ENCODE data around the gene MIDN. TPM values are rescaled to one million over a fixed set of nuclear protein-coding genes. Genes with fewer than 3 reads are reported as not detected.

MIDN gene
- total RNA-seq, 1 experiment from 2014 or later: 125 TPM

- H3K36me3 ChIP-seq (ENCODE audit: control insufficient read depth, insufficient read depth, low read length): peaks cover 4% of the 10 kb centered on the region
- H3K27ac Mint-ChIP-seq (ENCODE audit: unreplicated experiment): no peak overlapping the region
- H3K36me3 Mint-ChIP-seq (ENCODE audit: insufficient read depth, unreplicated experiment): peaks cover 55% of the 10 kb centered on the region
- intact Hi-C loops (cut with micrococcal nuclease; ENCODE audit: unreplicated experiment): no loop called here
- no peak for TF ChIP-seq CTCF (IDR thresholded peaks at IDR 0.05; ENCODE audit: insufficient read depth in 1 of 2, low read depth in 1 of 2, low read length in 1 of 2, severe bottlenecking in 1 of 2, unreplicated experiment in 1 of 2)
- H3K27me3 Mint-ChIP-seq (ENCODE audit: insufficient read depth, unreplicated experiment): no peaks in the 10 kb centered on the region
- DNase-seq: no peak
- peak overlapping the region; percentile 88 for H3K4me3 ChIP-seq (ENCODE audit: low read depth, low read length)
- ChIA-PET POLR2A (interaction anchor here (1.5 kb wide), 1 partner anchor 19 kb away, joined by 10 read pairs; no protein-coding TSS in a partner anchor), CTCF (no interaction called here)
- H3K4me1 ChIP-seq: peaks cover 31% of the 10 kb centered on the region
- no peaks in the 10 kb centered on the region for H3K9me3 ChIP-seq
- no TSS peak for BruUV-seq (replicated peaks)
- no peaks in the 10 kb centered on the region for H3K9me3 Mint-ChIP-seq (ENCODE audit: unreplicated experiment)
- H3K27me3 ChIP-seq (replicated peaks; ENCODE audit: control insufficient read depth, insufficient read depth, low read length): no peaks in the 10 kb centered on the region
- no peak overlapping the region for H3K4me3 Mint-ChIP-seq (ENCODE audit: unreplicated experiment)
- no peaks in the 10 kb centered on the region for H3K4me1 Mint-ChIP-seq (ENCODE audit: low read depth, unreplicated experiment)
Measured at GRCh38 chr19:1247748-1248138, 640 bp upstream of the MIDN start.

- H3K27me3 ChIP-seq (replicated peaks; ENCODE audit: control insufficient read depth, insufficient read depth, low read length): no peaks in the 10 kb centered on the region
- Mint-ChIP-seq H3K4me1 (ENCODE audit: low read depth, unreplicated experiment) (peaks cover 6% of the 10 kb centered on the region), H3K4me3 (ENCODE audit: unreplicated experiment) (peak overlapping the region; percentile 96), H3K27me3 (ENCODE audit: insufficient read depth, unreplicated experiment) (no peaks in the 10 kb centered on the region), H3K27ac (ENCODE audit: unreplicated experiment) (peak overlapping the region; percentile 75), H3K36me3 (ENCODE audit: insufficient read depth, unreplicated experiment) (peaks cover 66% of the 10 kb centered on the region), H3K9me3 (ENCODE audit: unreplicated experiment) (no peaks in the 10 kb centered on the region)
- intact Hi-C loops (cut with micrococcal nuclease; ENCODE audit: unreplicated experiment): loop anchor here (1.0 kb wide), 1 partner anchor 20 kb away; the partner anchor contains the start of gene CIRBP
- H3K4me1 ChIP-seq: peaks cover 35% of the 10 kb centered on the region
- peaks cover 4% of the 10 kb centered on the region for H3K36me3 ChIP-seq (ENCODE audit: control insufficient read depth, insufficient read depth, low read length)
- peak; percentile 40 to 87 for TF ChIP-seq CTCF (IDR thresholded peaks at IDR 0.05; ENCODE audit: insufficient read depth in 1 of 2, low read depth in 1 of 2, low read length in 1 of 2, severe bottlenecking in 1 of 2, unreplicated experiment in 1 of 2)
- no peaks in the 10 kb centered on the region for H3K9me3 ChIP-seq
- TSS peak; percentile 45 for BruUV-seq (replicated peaks)
- DNase-seq: peak; percentile 84 to 86
- CTCF ChIA-PET: interaction anchor here (0.6 kb wide), 1 partner anchor 20 kb away, joined by 3 read pairs; no protein-coding TSS in a partner anchor
- H3K4me3 ChIP-seq (ENCODE audit: low read depth, low read length): peak overlapping the region; percentile 88
- POLR2A ChIA-PET: interaction anchor here (0.6 to 1.6 kb wide), 4 partner anchors 17 to 205 kb away, joined by 3 to 21 read pairs (median 4); partner anchors contain the start of gene CIRBP
Measured at GRCh38 chr19:1248786-1249297, 459 bp downstream of the MIDN start.

GRCh38 chr19:1249298-1249989, 1.1 kb downstream of the MIDN start:
- Mint-ChIP-seq H3K36me3 (ENCODE audit: insufficient read depth, unreplicated experiment) (peaks cover 70% of the 10 kb centered on the region), H3K4me1 (ENCODE audit: low read depth, unreplicated experiment) (peaks cover 6% of the 10 kb centered on the region), H3K27me3 (ENCODE audit: insufficient read depth, unreplicated experiment) (no peaks in the 10 kb centered on the region), H3K9me3 (ENCODE audit: unreplicated experiment) (no peaks in the 10 kb centered on the region), H3K4me3 (ENCODE audit: unreplicated experiment) (peak overlapping the region; percentile 96), H3K27ac (ENCODE audit: unreplicated experiment) (no peak overlapping the region)
- intact Hi-C loops (cut with micrococcal nuclease; ENCODE audit: unreplicated experiment): loop anchor here (1.0 kb wide), 1 partner anchor 20 kb away; the partner anchor contains the start of gene CIRBP
- ChIA-PET CTCF (interaction anchor here (0.6 kb wide), 1 partner anchor 19 kb away, joined by 3 read pairs; no protein-coding TSS in a partner anchor), POLR2A (interaction anchor here (0.6 to 1.6 kb wide), 4 partner anchors 16 to 204 kb away, joined by 3 to 21 read pairs (median 4); partner anchors contain the start of gene CIRBP)
- Histone ChIP-seq H3K9me3 (no peaks in the 10 kb centered on the region), H3K27me3 (replicated peaks; ENCODE audit: control insufficient read depth, insufficient read depth, low read length) (no peaks in the 10 kb centered on the region), H3K4me1 (peaks cover 35% of the 10 kb centered on the region), H3K36me3 (ENCODE audit: control insufficient read depth, insufficient read depth, low read length) (peaks cover 5% of the 10 kb centered on the region), H3K4me3 (ENCODE audit: low read depth, low read length) (peak overlapping the region; percentile 88)
- BruUV-seq (replicated peaks): no TSS peak
- peak; percentile 92 for DNase-seq
- no peak for TF ChIP-seq CTCF (IDR thresholded peaks at IDR 0.05; ENCODE audit: insufficient read depth in 1 of 2, low read depth in 1 of 2, low read length in 1 of 2, severe bottlenecking in 1 of 2, unreplicated experiment in 1 of 2)

Measured in Caco-2 (cell line).